ENCODE measurements around the gene LMBR1L.

Gene LMBR1L

GRCh38 chr12:49061157-49061650 lies 49.4 kb downstream of the LMBR1L start:
- no peak for TF ChIP-seq JUND (IDR thresholded peaks at IDR 0.05; ENCODE audit: low read depth)
- in situ Hi-C loops (cut with HindIII; ENCODE audit: low pct_unique_long_range_greater_than_20kb, low sequenced_read_pairs), result no loop called here
- no peak for DNase-seq (ENCODE audit: low read depth in 1 of 2, low spot score in 1 of 2)

DNA sequence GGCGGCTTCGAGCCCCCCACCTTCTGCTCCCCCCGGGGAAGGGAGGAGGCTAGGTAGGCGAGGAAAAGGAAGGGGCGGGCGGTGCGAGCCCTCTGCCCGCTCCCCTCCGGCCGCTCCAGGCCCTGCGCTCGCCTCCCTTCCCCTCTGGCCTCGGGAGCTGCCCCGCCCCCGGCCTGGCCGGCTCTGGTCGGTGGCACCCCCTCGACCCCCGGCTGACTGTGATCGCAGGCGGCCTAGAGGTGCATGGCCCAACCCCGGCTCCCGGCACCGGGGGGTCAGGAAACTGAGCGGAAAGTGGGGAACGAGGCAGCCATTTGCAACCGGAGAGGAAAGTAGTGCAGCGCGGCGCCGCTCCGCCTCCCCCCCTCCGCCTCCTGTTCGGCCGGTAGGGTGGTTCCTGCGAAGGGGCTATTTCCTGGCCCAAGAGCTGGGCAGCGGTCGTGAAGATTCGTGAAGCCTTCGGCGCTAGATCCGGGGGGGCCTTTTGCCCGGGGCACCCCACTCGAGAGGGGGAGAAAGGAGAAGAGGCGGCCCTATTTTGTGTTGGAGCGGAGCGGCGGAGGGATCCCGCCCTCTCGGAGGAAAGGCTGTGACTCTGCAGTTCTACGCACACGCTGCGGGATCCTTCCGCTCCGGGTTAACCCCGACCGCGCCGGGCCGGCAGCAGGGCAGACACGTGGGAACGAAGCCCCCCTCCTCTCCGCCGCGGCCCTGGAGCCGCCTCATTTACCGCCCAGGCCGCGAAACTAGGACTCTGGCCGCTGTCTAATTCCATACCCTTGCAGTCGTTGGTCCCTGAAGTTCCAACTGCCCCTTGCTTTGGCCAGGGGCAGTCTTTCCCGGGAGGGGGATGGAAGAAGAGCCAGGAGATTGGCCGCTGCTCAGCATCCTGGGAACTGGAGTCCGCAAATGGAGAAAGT lies 50.1 kb downstream of the LMBR1L start, which contains the start of gene KMT2D:
TSS of gene KMT2D (minus strand) at position 558 of the 920 bp plus-strand sequence. CDS start 5,470 bp downstream, outside the sequence.
- no peak; the same call in 1 of the 2 replicates for TF ChIP-seq JUND (IDR thresholded peaks at IDR 0.05; ENCODE audit: low read depth)

DNA sequence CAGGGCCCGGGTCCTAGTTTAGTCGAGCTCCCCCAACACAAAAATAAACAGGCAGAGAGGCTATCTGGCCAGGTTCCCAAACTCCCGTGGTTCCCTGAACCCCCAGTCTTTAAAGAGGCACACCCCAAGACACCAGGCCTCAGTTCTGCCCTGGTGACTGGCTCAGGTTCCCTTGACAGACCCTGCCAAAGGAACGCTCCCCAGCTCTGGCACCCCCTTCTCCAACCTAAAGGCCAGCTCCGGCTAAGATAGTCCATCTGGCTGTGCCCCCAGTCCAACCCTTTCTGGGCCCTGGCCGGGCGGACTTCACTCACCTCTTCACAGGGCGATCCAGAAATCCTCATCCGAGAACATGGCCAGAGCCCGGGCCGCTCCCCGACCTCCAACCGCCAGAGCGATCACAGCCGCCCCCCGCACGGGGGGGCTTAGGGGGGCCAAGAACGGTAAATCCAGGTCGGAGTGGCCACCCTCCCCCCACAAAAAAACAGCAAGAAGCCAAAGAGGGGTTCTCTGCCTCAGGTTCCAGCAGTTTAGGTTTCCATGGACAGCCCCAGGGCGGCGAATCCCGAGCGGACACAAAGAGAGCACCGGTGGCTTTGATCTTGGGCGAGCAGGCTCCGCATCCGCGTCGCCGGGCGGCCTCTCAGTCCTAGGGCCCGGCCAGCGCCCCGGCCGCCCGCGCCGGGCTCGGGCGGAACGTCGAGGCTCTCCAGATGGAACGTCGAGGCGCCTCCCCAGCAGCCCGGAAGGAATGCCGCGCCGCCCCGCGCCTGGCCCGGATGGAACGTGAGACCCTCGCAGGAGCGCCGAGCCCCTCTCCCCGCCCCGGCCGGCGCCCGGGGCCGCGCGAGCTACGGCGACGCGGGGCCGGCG lies 51.1 kb downstream of the LMBR1L start:
- DNase-seq (ENCODE audit: low read depth in 1 of 2, low spot score in 1 of 2), result peak; percentile 35 to 62
- in situ Hi-C loops (cut with HindIII; ENCODE audit: low pct_unique_long_range_greater_than_20kb, low sequenced_read_pairs), result no loop called here
- no peak for TF ChIP-seq JUND (IDR thresholded peaks at IDR 0.05; ENCODE audit: low read depth)

More for the DNA sequence above, 50.1 kb downstream of the LMBR1L start, which contains the start of gene KMT2D:
- in situ Hi-C loops (cut with HindIII; ENCODE audit: low pct_unique_long_range_greater_than_20kb, low sequenced_read_pairs), result no loop called here
- DNase-seq (ENCODE audit: low read depth in 1 of 2, low spot score in 1 of 2), result peak; percentile 95 to 97

DNA sequence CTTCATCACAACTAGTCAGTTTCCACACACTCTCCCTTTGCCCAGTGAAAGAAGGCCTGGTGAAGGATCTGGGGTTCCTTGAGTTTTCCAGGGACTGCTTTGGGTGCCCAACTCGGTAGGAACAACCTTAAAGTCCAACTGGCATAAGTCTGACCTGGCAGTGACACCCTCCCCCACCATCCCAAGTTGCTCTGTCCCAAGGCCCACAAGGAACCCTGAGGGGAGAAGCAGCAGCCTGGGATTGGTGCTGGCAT lies 51.7 kb downstream of the LMBR1L start:
- no peak for DNase-seq (ENCODE audit: low read depth in 1 of 2, low spot score in 1 of 2)
- no peak for TF ChIP-seq JUND (IDR thresholded peaks at IDR 0.05; ENCODE audit: low read depth)
- in situ Hi-C loops (cut with HindIII; ENCODE audit: low pct_unique_long_range_greater_than_20kb, low sequenced_read_pairs), result no loop called here

DNA sequence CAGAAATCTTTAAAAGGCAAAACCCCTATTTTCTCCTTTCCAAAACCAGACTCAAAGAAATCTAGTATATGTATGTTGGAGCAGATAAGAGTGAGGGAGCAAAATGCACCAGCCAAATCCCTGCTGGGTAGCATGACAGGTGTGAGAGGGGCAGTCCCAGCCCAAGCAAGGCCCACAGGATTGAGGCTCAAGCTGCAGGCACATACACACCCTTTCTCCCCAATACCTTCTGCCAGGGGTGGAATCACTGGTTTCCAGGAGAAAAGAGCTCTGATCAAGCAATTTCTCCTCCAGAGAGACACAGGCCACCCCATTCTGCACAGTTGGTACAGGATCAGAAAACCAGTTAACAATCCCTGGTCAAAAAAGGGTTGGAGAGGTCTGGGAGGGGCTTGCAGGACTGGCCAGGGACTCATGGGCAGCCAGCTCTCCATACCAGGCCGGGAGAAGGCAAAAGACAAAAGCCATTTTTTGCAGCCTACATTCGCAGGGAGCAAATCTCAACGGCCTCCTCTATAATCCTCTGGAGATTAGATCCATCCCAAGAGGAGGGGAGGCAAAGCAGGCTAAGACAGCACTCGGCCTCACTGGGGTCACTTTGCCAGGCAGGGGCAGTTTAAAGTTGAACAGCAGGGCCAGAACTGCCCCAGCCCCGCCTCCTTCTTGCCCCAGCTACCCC lies 52.1 kb downstream of the LMBR1L start:
- in situ Hi-C loops (cut with HindIII; ENCODE audit: low pct_unique_long_range_greater_than_20kb, low sequenced_read_pairs), result no loop called here
- no peak for TF ChIP-seq JUND (IDR thresholded peaks at IDR 0.05; ENCODE audit: low read depth)
- DNase-seq (ENCODE audit: low read depth in 1 of 2, low spot score in 1 of 2), result no peak

GRCh38 chr12:49057888-49058287 lies 52.8 kb downstream of the LMBR1L start:
- in situ Hi-C loops (cut with HindIII; ENCODE audit: low pct_unique_long_range_greater_than_20kb, low sequenced_read_pairs), result no loop called here
- DNase-seq (ENCODE audit: low read depth in 1 of 2, low spot score in 1 of 2), result peak in 1 of 2 experiments; percentile 64
- TF ChIP-seq JUND (IDR thresholded peaks at IDR 0.05; ENCODE audit: low read depth), result no peak

DNA sequence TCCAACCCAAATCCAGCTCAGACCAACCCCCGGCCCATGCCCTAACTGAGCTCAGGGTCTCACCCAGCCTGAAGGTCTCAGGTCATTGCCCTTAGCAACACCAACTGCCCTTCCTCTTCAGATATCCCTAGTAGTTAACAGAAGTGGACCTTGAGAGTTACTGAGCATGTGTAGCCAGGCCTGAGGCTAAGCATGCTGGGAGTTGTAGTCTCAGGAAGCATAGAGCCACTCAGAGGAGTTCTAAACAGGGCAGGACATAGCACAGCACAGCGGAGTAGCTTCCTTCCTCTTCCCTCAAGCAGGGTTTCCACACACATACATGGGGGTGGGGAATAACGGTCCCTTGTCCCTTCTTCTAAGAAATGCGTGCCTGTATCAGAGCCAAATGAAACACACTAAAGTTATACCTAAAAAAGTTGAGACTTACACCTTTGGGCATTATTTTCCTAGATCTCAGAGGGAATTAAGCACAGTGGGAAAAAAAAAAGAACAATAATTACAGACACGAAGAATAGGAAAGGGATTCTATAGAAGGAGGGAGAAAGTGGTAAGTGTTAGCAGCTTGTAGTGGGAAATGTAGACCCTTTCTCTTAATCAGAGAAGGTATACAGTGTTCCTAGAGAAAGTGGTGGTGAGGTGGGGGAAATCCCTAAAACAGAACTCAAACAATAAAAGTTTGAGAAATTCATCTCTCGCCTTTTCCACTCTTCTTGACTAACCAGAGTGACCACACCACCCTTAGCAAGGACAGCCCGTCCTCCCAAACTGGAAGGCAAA lies 54.5 kb downstream of the LMBR1L start:
- DNase-seq (ENCODE audit: low read depth in 1 of 2, low spot score in 1 of 2), result peak; percentile 68
- in situ Hi-C loops (cut with HindIII; ENCODE audit: low pct_unique_long_range_greater_than_20kb, low sequenced_read_pairs), result no loop called here
- TF ChIP-seq JUND (IDR thresholded peaks at IDR 0.05; ENCODE audit: low read depth), result no peak

DNA sequence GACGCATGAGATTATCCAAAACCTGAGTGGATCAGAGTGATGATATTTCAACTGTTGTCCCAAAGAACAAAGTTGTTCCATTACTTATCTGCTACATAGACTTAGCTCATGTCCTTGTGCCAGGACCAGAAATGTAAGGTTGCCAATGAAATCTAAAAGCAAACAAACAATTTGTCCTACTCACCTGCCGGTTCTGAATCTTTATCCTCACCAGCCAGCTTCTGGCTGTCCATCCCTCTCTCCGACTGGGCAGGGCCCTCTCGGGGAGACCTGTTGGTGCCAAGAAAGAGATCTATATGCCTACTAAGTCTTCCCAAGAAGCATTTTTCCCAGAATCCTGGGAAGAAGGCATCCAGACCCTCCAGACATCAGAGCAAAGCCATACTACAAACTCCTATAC lies 55.6 kb downstream of the LMBR1L start:
- TF ChIP-seq JUND (IDR thresholded peaks at IDR 0.05; ENCODE audit: low read depth), result no peak
- no peak for DNase-seq (ENCODE audit: low read depth in 1 of 2, low spot score in 1 of 2)
- in situ Hi-C loops (cut with HindIII; ENCODE audit: low pct_unique_long_range_greater_than_20kb, low sequenced_read_pairs), result no loop called here

GRCh38 chr12:49054524-49054923 lies 56.1 kb downstream of the LMBR1L start:
- TF ChIP-seq JUND (IDR thresholded peaks at IDR 0.05; ENCODE audit: low read depth), result no peak
- DNase-seq (ENCODE audit: low read depth in 1 of 2, low spot score in 1 of 2), result no peak
- in situ Hi-C loops (cut with HindIII; ENCODE audit: low pct_unique_long_range_greater_than_20kb, low sequenced_read_pairs), result no loop called here

GRCh38 chr12:49054096-49054495 lies 56.6 kb downstream of the LMBR1L start:
- in situ Hi-C loops (cut with HindIII; ENCODE audit: low pct_unique_long_range_greater_than_20kb, low sequenced_read_pairs), result no loop called here
- DNase-seq (ENCODE audit: low read depth in 1 of 2, low spot score in 1 of 2), result no peak
- TF ChIP-seq JUND (IDR thresholded peaks at IDR 0.05; ENCODE audit: low read depth), result no peak

- no peak for TF ChIP-seq JUND (IDR thresholded peaks at IDR 0.05; ENCODE audit: low read depth)
- in situ Hi-C loops (cut with HindIII; ENCODE audit: low pct_unique_long_range_greater_than_20kb, low sequenced_read_pairs), result no loop called here
- no peak for DNase-seq (ENCODE audit: low read depth in 1 of 2, low spot score in 1 of 2)
Observed at GRCh38 chr12:49052451-49053208, 58.0 kb downstream of the LMBR1L start.

Data from T47D (cell line).